ENCODE data around the gene TRIM47. TPM values are rescaled to one million over a fixed set of nuclear protein-coding genes. Genes with fewer than 3 reads are reported as not detected.

TRIM47 gene
- total RNA-seq, 1 donor from 2014 or later = 3.1 TPM

DNA sequence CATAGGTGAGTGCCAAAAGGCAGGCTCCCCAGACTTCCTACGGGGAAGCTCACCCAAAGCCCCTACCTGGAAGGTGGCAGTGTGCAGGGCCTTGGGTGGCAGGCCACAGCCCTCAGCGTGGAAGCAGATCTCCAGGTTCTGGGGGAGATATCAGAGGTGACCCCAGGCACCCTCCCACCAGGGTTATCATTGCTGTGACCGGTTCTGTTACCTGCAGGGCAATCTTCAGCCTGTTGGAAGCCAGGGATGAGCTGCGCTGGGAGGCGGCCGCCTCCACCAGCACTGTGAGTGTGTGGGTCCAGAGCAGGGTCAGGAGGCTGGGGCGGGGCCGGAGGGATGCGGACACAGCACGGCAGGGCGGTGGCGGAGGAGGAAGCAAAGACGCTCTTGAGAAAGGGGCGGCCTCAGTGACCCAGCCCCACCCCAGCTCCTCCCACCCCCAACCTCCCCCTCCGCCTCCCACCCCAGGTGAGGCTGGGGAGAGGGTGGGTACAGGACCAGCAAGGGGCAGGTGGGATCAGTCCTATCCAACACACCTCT, 47.3 kb downstream of the TRIM47 start:
- no peak overlapping the region for H3K4me3 Mint-ChIP-seq
- H3K36me3 Mint-ChIP-seq (ENCODE audit: low read depth) = peaks cover 49% of the 10 kb centered on the region
- ATAC-seq (ENCODE audit: low read depth) (no peak), DNase-seq (no peak)
- no peaks in the 10 kb centered on the region for H3K27me3 Mint-ChIP-seq
- TF ChIP-seq, protein P1, sequence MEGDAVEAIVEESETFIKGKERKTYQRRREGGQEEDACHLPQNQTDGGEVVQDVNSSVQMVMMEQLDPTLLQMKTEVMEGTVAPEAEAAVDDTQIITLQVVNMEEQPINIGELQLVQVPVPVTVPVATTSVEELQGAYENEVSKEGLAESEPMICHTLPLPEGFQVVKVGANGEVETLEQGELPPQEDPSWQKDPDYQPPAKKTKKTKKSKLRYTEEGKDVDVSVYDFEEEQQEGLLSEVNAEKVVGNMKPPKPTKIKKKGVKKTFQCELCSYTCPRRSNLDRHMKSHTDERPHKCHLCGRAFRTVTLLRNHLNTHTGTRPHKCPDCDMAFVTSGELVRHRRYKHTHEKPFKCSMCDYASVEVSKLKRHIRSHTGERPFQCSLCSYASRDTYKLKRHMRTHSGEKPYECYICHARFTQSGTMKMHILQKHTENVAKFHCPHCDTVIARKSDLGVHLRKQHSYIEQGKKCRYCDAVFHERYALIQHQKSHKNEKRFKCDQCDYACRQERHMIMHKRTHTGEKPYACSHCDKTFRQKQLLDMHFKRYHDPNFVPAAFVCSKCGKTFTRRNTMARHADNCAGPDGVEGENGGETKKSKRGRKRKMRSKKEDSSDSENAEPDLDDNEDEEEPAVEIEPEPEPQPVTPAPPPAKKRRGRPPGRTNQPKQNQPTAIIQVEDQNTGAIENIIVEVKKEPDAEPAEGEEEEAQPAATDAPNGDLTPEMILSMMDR (IDR thresholded peaks at IDR 0.05) = no peak
- intact Hi-C loops (cut with micrococcal nuclease) = no loop called here
- CTCF ChIA-PET = interaction anchor here (1.2 to 6.7 kb wide), 3 partner anchors 65 to 78 kb away, joined by 4 to 68 read pairs (median 54); partner anchors contain the start of genes GALK1 and TRIM65
- no peak overlapping the region for H3K27ac Mint-ChIP-seq
- no peaks in the 10 kb centered on the region for H3K9me3 Mint-ChIP-seq
- POLR2A ChIA-PET = interaction anchor here (0.7 to 7.0 kb wide), 4 partner anchors 24 to 78 kb away, joined by 4 to 90 read pairs (median 14); partner anchors contain the start of gene WBP2
- H3K4me1 Mint-ChIP-seq = peaks cover 24% of the 10 kb centered on the region

DNA sequence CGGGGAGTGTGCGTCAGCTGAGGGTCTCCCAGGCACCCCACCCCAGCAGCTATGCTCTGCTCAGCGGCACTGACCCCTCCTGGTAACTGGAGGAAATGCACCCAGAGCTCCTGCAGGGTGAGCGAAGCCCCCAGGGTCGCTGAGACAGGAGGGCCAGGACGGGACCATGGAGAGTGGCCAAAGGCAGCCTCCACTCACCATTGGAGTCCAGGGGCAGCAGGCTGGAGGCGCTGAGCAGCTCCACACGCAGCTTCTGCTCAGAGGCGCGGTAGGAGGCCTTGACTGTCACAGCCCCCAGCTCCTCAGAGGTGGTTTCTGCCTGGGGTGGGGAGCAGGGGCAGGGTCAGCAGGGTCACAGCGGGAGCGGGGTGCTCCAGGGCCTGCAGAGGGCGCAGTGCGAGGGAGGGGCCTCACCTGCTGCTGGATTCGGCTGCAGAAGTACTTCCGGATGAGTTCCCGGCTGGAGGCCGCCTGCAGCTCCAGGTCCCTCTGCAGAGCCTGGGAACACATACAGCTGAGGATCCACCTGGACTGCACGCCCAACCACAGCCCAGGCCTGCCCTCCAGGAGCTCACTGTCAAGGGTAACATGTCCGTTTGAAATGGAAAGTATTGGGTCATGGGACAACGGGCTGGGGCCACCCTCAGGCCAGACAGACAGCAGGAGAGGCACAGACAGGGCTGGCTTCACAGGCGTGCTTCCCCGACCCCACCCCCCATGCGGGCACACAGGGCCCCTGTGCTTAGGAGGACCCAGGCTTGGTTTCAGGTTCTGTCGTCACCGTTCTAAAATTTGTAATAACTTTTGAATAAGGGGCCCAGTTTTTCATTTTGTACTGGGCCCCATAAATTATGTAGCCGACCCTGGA, 48.0 kb downstream of the TRIM47 start:
- ChIA-PET POLR2A (interaction anchor here (0.6 to 7.0 kb wide), 16 partner anchors 9 to 374 kb away, joined by 3 to 90 read pairs (median 3); partner anchors contain the start of genes TMEM94, TRIM65, UNC13D and WBP2), CTCF (interaction anchor here (0.8 to 6.7 kb wide), 17 partner anchors 9 to 198 kb away, joined by 3 to 68 read pairs (median 4); partner anchors contain the start of genes GALK1, SMIM5, TRIM65 and UNC13D)
- no peak overlapping the region for H3K4me3 Mint-ChIP-seq
- no peaks in the 10 kb centered on the region for H3K27me3 Mint-ChIP-seq
- no peak overlapping the region for H3K27ac Mint-ChIP-seq
- H3K4me1 Mint-ChIP-seq = peaks cover 24% of the 10 kb centered on the region
- ATAC-seq (ENCODE audit: low read depth) (peak; percentile 25), DNase-seq (peak; percentile 46)
- no peaks in the 10 kb centered on the region for H3K9me3 Mint-ChIP-seq
- intact Hi-C loops (cut with micrococcal nuclease) = no loop called here
- peaks cover 49% of the 10 kb centered on the region for H3K36me3 Mint-ChIP-seq (ENCODE audit: low read depth)
- TF ChIP-seq, protein P1 (IDR thresholded peaks at IDR 0.05) = no peak

DNA sequence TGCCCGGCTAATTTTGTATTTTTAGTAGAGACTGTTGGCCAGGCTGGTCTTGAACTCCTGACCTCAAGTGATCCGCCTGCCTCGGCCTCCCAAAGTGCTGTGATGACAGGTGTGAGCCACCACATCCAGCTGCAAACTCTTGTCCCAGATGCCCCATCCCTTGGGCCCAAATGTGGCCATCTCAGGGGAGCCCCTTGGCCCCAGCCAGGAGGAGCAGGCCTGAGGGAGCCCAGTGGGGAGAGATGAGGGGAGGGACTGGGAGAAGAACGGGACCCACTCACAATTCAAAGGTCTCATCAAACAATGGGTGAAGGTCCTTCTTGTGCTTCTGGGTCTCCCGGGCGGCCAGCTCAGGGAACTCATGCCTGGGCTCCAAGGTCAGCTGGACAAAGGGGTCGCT, 48.6 kb downstream of the TRIM47 start:
- no peaks in the 10 kb centered on the region for H3K9me3 Mint-ChIP-seq
- no peak overlapping the region for H3K27ac Mint-ChIP-seq
- no peak overlapping the region for H3K4me3 Mint-ChIP-seq
- H3K36me3 Mint-ChIP-seq (ENCODE audit: low read depth) = peaks cover 48% of the 10 kb centered on the region
- no peak for ATAC-seq (ENCODE audit: low read depth)
- ChIA-PET POLR2A (interaction anchor here (0.5 to 7.0 kb wide), 17 partner anchors 10 to 462 kb away, joined by 3 to 90 read pairs (median 3); partner anchors contain the start of genes TMEM94, TRIM65, UNC13D and WBP2), CTCF (interaction anchor here (0.8 to 6.7 kb wide), 17 partner anchors 10 to 197 kb away, joined by 3 to 68 read pairs (median 4); partner anchors contain the start of genes GALK1, SMIM5, TRIM65 and UNC13D)
- TF ChIP-seq, protein P1 (IDR thresholded peaks at IDR 0.05) = no peak
- intact Hi-C loops (cut with micrococcal nuclease) = no loop called here
- no peak for DNase-seq
- peaks cover 24% of the 10 kb centered on the region for H3K4me1 Mint-ChIP-seq
- H3K27me3 Mint-ChIP-seq = no peaks in the 10 kb centered on the region

DNA sequence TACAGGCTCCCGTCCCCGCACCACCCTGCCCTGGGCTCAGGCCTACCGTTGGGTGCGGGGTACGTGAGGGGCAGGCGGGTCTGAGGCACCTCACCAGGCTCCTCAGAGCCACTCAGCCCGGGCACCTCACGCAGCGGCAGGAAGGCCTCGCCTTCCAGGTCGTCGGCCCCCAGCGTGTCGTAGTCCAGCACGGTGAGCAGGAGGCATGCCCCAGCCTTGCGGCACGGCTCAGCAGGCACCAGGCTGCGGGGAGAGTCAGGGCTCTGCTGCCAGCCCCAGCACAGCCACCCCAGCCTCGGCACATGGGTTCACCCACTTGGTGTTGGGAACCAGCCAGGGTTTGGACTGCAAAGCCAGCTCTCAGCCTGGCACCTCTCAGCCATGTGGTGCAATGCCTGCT, 49.6 kb downstream of the TRIM47 start:
- TF ChIP-seq, protein P1 (IDR thresholded peaks at IDR 0.05) = no peak
- DNase-seq (no peak), ATAC-seq (ENCODE audit: low read depth) (no peak)
- Mint-ChIP-seq H3K4me1 (peaks cover 24% of the 10 kb centered on the region), H3K36me3 (ENCODE audit: low read depth) (peaks cover 46% of the 10 kb centered on the region), H3K27me3 (no peaks in the 10 kb centered on the region), H3K27ac (no peak overlapping the region), H3K4me3 (no peak overlapping the region), H3K9me3 (no peaks in the 10 kb centered on the region)
- intact Hi-C loops (cut with micrococcal nuclease) = no loop called here
- ChIA-PET POLR2A (interaction anchor here (0.6 to 7.0 kb wide), 7 partner anchors 15 to 75 kb away, joined by 3 to 90 read pairs (median 22); partner anchors contain the start of genes TRIM65, UNC13D, UNK and WBP2), CTCF (interaction anchor here (0.9 to 6.7 kb wide), 4 partner anchors 45 to 76 kb away, joined by 3 to 68 read pairs (median 30); partner anchors contain the start of genes GALK1, TRIM65 and UNK)
